ENCODE results near the gene SMIM5. TPM values are rescaled to one million over a fixed set of nuclear protein-coding genes. Genes with fewer than 3 reads are reported as not detected.

Gene SMIM5
- total RNA-seq, 1 donor from 2014 or later, result not detected

DNA sequence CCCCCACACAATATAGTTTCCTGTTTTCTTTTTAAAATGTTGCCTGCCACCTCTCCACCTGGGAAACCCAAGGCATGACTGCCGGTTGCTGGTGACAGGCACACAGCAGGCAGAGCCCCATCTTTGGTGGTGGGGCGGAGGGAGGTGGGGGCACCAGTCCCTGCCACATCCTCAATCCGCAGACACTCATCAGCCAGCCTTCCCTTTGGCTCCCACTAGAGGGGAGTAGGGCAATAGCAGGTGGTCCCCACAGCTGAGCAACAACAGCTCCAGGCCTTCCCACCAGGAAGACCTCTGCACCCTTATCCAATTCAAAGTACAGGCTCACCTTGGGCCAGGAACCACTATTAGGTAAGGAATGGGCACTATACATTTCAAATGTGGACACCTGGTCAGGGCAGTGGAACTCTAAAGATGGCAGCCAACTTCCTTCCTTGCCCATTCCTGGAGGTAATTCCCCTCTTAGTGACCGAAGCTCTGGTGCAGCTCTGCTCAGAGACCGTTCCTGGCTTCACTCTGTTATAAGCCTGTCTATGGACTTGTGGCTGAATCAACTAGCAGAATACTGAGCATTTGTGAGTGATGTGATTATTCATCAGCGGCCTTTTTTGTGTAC lies 19.8 kb downstream of the SMIM5 start:
- no peaks in the 10 kb centered on the region for H3K27me3 Mint-ChIP-seq (ENCODE audit: low read depth)
- H3K27ac Mint-ChIP-seq (ENCODE audit: unreplicated experiment), result no peak overlapping the region
- TF ChIP-seq, protein P1, sequence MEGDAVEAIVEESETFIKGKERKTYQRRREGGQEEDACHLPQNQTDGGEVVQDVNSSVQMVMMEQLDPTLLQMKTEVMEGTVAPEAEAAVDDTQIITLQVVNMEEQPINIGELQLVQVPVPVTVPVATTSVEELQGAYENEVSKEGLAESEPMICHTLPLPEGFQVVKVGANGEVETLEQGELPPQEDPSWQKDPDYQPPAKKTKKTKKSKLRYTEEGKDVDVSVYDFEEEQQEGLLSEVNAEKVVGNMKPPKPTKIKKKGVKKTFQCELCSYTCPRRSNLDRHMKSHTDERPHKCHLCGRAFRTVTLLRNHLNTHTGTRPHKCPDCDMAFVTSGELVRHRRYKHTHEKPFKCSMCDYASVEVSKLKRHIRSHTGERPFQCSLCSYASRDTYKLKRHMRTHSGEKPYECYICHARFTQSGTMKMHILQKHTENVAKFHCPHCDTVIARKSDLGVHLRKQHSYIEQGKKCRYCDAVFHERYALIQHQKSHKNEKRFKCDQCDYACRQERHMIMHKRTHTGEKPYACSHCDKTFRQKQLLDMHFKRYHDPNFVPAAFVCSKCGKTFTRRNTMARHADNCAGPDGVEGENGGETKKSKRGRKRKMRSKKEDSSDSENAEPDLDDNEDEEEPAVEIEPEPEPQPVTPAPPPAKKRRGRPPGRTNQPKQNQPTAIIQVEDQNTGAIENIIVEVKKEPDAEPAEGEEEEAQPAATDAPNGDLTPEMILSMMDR (IDR thresholded peaks at IDR 0.05), result peak; percentile 80
- peak; percentile 38 for DNase-seq (ENCODE audit: low spot score)
- H3K36me3 Mint-ChIP-seq (ENCODE audit: low read depth), result peaks cover 20% of the 10 kb centered on the region
- H3K4me1 Mint-ChIP-seq (ENCODE audit: low read depth), result no peaks in the 10 kb centered on the region
- H3K4me3 Mint-ChIP-seq (ENCODE audit: unreplicated experiment), result no peak overlapping the region
- no peaks in the 10 kb centered on the region for H3K9me3 Mint-ChIP-seq (ENCODE audit: low read depth)

DNA sequence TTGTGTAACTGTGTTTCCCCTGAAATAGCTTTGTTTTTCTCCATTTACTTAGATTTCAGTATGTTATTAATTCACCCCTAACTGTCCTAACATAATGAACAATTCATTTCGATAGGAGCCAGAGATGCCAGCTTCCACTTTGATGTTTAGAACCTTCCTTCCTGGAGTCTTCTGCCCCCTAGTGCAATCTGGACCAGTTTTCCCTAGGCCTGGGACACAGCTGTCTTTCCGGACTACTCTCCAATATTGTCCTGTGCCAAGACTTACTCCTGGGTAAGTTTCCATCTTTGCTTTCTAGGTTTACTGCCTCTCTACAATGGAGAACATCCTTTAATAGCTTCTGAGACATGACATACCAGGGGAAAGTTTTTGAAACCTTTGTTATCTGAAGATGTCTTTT lies 20.9 kb downstream of the SMIM5 start:
- no peaks in the 10 kb centered on the region for H3K27me3 Mint-ChIP-seq (ENCODE audit: low read depth)
- no peak overlapping the region for H3K4me3 Mint-ChIP-seq (ENCODE audit: unreplicated experiment)
- H3K4me1 Mint-ChIP-seq (ENCODE audit: low read depth), result no peaks in the 10 kb centered on the region
- TF ChIP-seq, protein P1 (IDR thresholded peaks at IDR 0.05), result no peak
- H3K27ac Mint-ChIP-seq (ENCODE audit: unreplicated experiment), result no peak overlapping the region
- peaks cover 16% of the 10 kb centered on the region for H3K36me3 Mint-ChIP-seq (ENCODE audit: low read depth)
- no peak for DNase-seq (ENCODE audit: low spot score)
- H3K9me3 Mint-ChIP-seq (ENCODE audit: low read depth), result no peaks in the 10 kb centered on the region

DNA sequence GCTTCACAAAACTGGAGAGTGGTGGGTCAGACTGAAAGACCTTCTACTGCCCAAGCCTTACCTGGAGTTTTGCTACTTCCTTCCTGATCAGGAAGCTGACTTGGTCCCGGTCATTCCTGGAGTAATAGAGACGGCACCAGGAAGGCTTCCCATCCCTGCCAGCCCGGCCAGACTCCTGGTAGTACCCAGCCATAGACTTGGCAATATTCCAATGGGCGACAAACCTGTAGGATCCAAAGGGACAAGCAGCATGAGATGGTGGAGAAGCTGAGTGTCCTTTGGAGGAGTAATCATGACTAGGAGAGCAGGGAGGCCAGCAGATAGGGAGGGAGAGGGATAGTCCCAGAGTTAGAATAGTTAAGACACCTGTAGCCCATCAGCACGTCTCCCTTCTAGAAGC lies 25.0 kb downstream of the SMIM5 start:
- Mint-ChIP-seq H3K36me3 (ENCODE audit: low read depth) (peaks cover 10% of the 10 kb centered on the region), H3K4me3 (ENCODE audit: unreplicated experiment) (no peak overlapping the region), H3K27ac (ENCODE audit: unreplicated experiment) (peak overlapping the region; percentile 59), H3K4me1 (ENCODE audit: low read depth) (no peaks in the 10 kb centered on the region), H3K9me3 (ENCODE audit: low read depth) (no peaks in the 10 kb centered on the region), H3K27me3 (ENCODE audit: low read depth) (no peaks in the 10 kb centered on the region)
- TF ChIP-seq, protein P1 (IDR thresholded peaks at IDR 0.05), result no peak
- peak; percentile 30 for DNase-seq (ENCODE audit: low spot score)

- Mint-ChIP-seq H3K36me3 (ENCODE audit: low read depth) (peaks cover 10% of the 10 kb centered on the region), H3K4me3 (ENCODE audit: unreplicated experiment) (no peak overlapping the region), H3K9me3 (ENCODE audit: low read depth) (no peaks in the 10 kb centered on the region), H3K27me3 (ENCODE audit: low read depth) (no peaks in the 10 kb centered on the region), H3K27ac (ENCODE audit: unreplicated experiment) (no peak overlapping the region), H3K4me1 (ENCODE audit: low read depth) (peaks cover 9% of the 10 kb centered on the region)
- TF ChIP-seq, protein P1 (IDR thresholded peaks at IDR 0.05), result no peak
- DNase-seq (ENCODE audit: low spot score), result peak; percentile 13
Observed at GRCh38 chr17:75661531-75661930, 28.3 kb downstream of the SMIM5 start.

DNA sequence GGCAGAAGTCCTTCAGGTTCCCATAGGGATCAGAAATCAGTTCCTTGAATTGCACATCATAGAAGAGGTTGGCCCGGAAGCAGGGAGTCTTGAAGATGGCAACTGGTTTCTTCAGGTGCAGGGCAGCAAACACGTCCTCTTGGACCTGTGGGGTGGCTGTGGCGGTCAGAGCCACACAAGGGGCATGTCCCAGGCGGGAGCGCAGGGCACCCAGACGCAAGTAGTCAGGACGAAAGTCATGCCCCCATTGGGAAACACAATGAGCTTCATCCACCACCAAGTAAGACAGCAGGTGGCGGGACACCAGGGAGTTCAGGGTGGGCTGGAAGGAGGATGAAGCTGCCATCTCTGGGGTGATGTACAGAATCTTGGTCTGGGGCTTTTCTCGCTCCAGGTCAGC lies 29.3 kb downstream of the SMIM5 start:
- Mint-ChIP-seq H3K9me3 (ENCODE audit: low read depth) (no peaks in the 10 kb centered on the region), H3K27me3 (ENCODE audit: low read depth) (no peaks in the 10 kb centered on the region), H3K36me3 (ENCODE audit: low read depth) (peaks cover 6% of the 10 kb centered on the region), H3K27ac (ENCODE audit: unreplicated experiment) (no peak overlapping the region), H3K4me3 (ENCODE audit: unreplicated experiment) (no peak overlapping the region), H3K4me1 (ENCODE audit: low read depth) (peaks cover 9% of the 10 kb centered on the region)
- DNase-seq (ENCODE audit: low spot score), result no peak
- TF ChIP-seq, protein P1 (IDR thresholded peaks at IDR 0.05), result no peak
